SK-N-SH (cell line): ENCODE data around the gene SEMA3G.

Experiments
- EZH2phosphoT487 ChIP-seq: fragments of 200-600 bp; sonication (generic); IDR thresholded peaks from 2 replicates; pipeline ENCODE4 v1.6.1; 2017; ENCODE audit warnings: low read depth, mixed run types, mild to moderate bottlenecking, antibody characterized with exemption, moderate library complexity, borderline replicate concordance
- JUND ChIP-seq: IDR thresholded peaks from 2 replicates; pipeline ENCODE4 v1.4.0; 2012
- NFIC ChIP-seq: IDR thresholded peaks from 2 replicates; pipeline ENCODE4 v1.4.0; 2012; ENCODE audit warnings: borderline replicate concordance
- POLR2AphosphoS5 ChIP-seq: IDR thresholded peaks from 2 replicates; pipeline ENCODE4 v1.6.1; 2012; ENCODE audit warnings: low read depth, low read length
- RAD21 ChIP-seq: IDR thresholded peaks from 2 replicates; pipeline ENCODE4 v1.6.1; 2012; ENCODE audit warnings: mild to moderate bottlenecking, low read length
- RFX5 ChIP-seq: IDR thresholded peaks from 2 replicates; pipeline ENCODE4 v1.6.1; 2012; ENCODE audit warnings: mild to moderate bottlenecking, improper control_type of control experiment, low read length
- SIN3A ChIP-seq: IDR thresholded peaks from 2 replicates; pipeline ENCODE4 v1.6.1; 2012; ENCODE audit warnings: low read depth, mild to moderate bottlenecking, low read length, moderate library complexity, borderline replicate concordance
- SMC3 ChIP-seq: IDR thresholded peaks from 2 replicates; pipeline ENCODE4 v1.6.1; 2012; ENCODE audit warnings: low read depth, low read length, improper control_type of control experiment
- TAF1 ChIP-seq: IDR thresholded peaks from 2 replicates; pipeline ENCODE4 v1.6.1; 2012; ENCODE audit warnings: low read depth, mild to moderate bottlenecking, low read length, moderate library complexity, borderline replicate concordance
- TF ChIP-seq, protein P1 (sequence below): fragments of 200-600 bp; sonication (generic); IDR thresholded peaks from 2 replicates; pipeline ENCODE4 v1.6.1; 2017; ENCODE audit warnings: antibody characterized with exemption, mild to moderate bottlenecking, moderate library complexity
- TF ChIP-seq, protein P2 (sequence below): IDR thresholded peaks from 2 replicates; pipeline ENCODE4 v1.4.0; 2012; ENCODE audit warnings: low read depth
- TF ChIP-seq, protein P3 (sequence below): fragments of 150-350 bp; IDR thresholded peaks from 2 replicates; pipeline ENCODE4 v1.6.1; 2016; ENCODE audit warnings: mild to moderate bottlenecking, low read depth, low read length
- TF ChIP-seq, protein P4 (sequence below): IDR thresholded peaks from 2 replicates; pipeline ENCODE4 v1.4.0; 2012; ENCODE audit warnings: low read depth, borderline replicate concordance

DNA sequence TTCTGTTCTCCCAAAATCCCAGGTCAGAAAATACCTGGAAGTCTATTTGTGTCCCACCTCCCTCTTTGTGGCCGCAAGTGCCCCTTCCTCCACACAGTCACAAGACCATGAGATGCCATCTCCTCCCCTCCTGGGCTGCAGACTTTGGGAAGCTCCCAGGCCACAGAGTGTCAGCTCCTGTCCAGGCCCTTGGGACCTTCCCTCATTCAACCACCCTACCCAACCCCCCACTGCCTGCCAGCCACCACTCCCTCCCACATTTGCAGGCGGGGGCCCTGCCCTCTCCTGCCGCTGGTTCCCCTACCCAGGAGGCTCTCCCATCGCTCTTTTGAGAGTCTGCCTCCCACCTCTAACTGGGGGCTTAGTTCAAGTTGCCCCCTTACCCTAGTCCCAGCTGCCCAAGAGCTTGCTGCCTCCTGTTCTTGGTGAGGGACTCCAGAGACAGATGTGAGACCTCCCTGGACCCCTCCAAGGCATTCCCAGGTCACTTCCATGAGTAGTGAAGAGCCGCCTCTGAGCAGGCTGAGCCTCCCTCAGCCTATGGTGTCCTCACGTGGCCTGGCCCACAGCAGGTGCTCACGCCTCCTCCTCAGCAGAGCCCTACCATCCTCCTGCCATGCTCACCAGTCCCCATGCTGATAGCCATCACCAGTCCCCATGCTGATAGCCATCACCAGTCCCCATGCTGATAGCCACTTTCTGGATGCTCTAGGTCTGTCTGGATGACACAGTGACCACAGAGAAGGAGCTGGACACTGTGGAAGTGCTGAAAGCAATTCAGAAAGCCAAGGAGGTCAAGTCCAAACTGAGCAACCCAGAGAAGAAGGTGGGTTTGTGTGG is 34.4 kb upstream of the SEMA3G start:
- TF ChIP-seq EZH2phosphoT487 (no peak), JUND (no peak), RFX5 (no peak), SIN3A (no peak), TAF1 (no peak), POLR2AphosphoS5 (no peak), RAD21 (peak; percentile 23; the same call in 1 of the 2 replicates), NFIC (no peak), SMC3 (no peak)
- TF ChIP-seq, protein P1, sequence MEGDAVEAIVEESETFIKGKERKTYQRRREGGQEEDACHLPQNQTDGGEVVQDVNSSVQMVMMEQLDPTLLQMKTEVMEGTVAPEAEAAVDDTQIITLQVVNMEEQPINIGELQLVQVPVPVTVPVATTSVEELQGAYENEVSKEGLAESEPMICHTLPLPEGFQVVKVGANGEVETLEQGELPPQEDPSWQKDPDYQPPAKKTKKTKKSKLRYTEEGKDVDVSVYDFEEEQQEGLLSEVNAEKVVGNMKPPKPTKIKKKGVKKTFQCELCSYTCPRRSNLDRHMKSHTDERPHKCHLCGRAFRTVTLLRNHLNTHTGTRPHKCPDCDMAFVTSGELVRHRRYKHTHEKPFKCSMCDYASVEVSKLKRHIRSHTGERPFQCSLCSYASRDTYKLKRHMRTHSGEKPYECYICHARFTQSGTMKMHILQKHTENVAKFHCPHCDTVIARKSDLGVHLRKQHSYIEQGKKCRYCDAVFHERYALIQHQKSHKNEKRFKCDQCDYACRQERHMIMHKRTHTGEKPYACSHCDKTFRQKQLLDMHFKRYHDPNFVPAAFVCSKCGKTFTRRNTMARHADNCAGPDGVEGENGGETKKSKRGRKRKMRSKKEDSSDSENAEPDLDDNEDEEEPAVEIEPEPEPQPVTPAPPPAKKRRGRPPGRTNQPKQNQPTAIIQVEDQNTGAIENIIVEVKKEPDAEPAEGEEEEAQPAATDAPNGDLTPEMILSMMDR = no peak
- TF ChIP-seq, protein P2, sequence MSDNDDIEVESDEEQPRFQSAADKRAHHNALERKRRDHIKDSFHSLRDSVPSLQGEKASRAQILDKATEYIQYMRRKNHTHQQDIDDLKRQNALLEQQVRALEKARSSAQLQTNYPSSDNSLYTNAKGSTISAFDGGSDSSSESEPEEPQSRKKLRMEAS = no peak
- TF ChIP-seq, protein P3, sequence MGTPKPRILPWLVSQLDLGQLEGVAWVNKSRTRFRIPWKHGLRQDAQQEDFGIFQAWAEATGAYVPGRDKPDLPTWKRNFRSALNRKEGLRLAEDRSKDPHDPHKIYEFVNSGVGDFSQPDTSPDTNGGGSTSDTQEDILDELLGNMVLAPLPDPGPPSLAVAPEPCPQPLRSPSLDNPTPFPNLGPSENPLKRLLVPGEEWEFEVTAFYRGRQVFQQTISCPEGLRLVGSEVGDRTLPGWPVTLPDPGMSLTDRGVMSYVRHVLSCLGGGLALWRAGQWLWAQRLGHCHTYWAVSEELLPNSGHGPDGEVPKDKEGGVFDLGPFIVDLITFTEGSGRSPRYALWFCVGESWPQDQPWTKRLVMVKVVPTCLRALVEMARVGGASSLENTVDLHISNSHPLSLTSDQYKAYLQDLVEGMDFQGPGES = no peak
- TF ChIP-seq, protein P4, sequence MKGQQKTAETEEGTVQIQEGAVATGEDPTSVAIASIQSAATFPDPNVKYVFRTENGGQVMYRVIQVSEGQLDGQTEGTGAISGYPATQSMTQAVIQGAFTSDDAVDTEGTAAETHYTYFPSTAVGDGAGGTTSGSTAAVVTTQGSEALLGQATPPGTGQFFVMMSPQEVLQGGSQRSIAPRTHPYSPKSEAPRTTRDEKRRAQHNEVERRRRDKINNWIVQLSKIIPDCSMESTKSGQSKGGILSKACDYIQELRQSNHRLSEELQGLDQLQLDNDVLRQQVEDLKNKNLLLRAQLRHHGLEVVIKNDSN = no peak
